Measurements from ENCODE around the gene CENPX. TPM values are rescaled to one million over a fixed set of nuclear protein-coding genes. Genes with fewer than 3 reads are reported as not detected.
"Not testable (repeated sequence)": the region's sequence is repeated elsewhere in the genome, so short reads cannot be mapped to it uniquely, and the experiment has no call there.

Gene CENPX
- total RNA-seq, 2 donors from 2014 or later, result 27.2 to 37.2 TPM

- ATAC-seq, result no peak
- DNase-seq, result no peak
- intact Hi-C loops (cut with DNase I), result no loop called here
Observed at GRCh38 chr17:81994593-81995462, 27.9 kb downstream of the CENPX start.

DNA sequence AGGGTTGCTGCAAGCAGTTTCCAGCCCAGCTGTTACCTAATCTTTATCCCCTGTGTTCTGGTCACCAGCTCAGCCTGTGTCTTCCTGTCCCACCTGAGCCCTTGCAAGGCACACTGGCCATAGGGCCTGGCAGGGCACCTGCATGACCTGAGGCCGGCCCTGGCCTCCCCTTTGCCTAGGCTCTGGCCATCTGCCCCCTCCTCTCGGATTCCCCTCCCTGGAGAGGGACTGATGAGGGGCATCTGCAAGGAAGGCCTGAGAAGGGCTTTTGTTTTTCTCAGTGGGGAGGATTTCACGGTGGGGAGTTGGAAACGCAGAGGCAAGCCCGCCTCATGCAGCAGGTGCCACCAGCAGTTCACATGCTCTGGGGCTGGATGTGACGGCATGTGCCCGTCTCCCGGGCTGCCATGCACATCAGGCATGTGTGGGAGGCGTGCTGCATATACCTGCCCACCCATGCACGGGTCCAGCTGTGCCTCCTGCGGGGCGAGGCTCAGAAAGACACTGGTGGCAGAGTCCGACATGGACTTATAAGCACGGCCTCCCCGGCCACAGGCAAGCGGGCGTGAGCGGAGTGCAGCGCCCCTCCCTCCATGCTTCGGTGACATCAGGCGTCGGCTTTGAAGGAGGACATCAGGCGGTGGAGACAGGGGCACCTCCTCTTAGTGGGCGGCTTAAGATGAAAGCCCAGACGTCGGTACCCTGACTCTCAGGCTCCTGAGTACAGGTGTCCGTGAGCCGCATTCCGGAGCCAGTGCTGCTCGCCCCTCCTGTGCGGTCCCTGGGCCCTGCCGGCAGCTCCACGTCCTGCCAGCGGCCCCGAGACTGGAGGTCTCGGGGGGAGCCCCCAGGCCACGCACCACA lies 28.7 kb downstream of the CENPX start:
- no peak for DNase-seq
- intact Hi-C loops (cut with DNase I), result no loop called here
- no peak for ATAC-seq

- intact Hi-C loops (cut with DNase I), result no loop called here
- peak in 1 of 2 donors; percentile 5 for ATAC-seq
- peak; percentile 20 for DNase-seq
Observed at GRCh38 chr17:81992306-81993102, 30.2 kb downstream of the CENPX start.

- peak; percentile 88 for ATAC-seq
- intact Hi-C loops (cut with DNase I), result no loop called here
- peak; percentile 76 for DNase-seq
Observed at GRCh38 chr17:81991684-81992305, 30.9 kb downstream of the CENPX start.

GRCh38 chr17:81990836-81991683 lies 31.6 kb downstream of the CENPX start:
- intact Hi-C loops (cut with DNase I), result no loop called here

DNA sequence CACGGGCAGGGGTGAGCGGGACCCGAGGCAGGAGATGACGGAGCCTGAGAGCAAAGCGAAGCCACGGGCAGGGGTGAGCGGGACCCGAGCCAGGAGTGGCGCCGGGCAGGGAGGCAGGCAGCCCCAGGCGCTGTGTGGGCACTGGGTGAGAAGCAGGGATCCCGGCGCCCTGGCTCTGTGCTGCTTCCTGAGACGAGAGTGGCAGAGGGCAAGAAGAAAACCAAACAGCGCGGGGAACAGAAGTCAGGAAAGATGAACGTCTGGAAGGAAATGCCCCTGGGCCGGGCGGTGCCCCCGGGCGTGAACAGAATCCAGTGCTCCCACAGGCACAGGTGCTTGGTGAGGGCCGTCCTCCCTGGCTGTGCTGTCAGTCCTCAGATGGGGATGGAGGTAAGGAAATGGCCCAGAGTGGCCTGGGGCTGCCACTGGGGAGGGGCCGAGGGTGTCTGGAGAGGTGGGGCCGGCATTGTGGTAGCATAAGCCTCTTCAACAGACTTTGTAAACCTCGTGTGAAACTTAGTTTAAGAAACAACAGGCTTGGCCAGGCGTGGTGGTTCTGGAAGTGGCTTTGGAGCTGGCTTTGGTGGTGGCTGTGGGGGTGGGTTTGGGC lies 35.4 kb downstream of the CENPX start:
- ATAC-seq (no peak), DNase-seq (no peak)
- intact Hi-C loops (cut with DNase I), result no loop called here

More at GRCh38 chr17:81990836-81991683, 31.6 kb downstream of the CENPX start:
- ATAC-seq, result no peak
- DNase-seq, result no peak

- intact Hi-C loops (cut with DNase I), result no loop called here
- ATAC-seq (no peak), DNase-seq (no peak)
Observed at GRCh38 chr17:81986606-81987005, 36.1 kb downstream of the CENPX start.

DNA sequence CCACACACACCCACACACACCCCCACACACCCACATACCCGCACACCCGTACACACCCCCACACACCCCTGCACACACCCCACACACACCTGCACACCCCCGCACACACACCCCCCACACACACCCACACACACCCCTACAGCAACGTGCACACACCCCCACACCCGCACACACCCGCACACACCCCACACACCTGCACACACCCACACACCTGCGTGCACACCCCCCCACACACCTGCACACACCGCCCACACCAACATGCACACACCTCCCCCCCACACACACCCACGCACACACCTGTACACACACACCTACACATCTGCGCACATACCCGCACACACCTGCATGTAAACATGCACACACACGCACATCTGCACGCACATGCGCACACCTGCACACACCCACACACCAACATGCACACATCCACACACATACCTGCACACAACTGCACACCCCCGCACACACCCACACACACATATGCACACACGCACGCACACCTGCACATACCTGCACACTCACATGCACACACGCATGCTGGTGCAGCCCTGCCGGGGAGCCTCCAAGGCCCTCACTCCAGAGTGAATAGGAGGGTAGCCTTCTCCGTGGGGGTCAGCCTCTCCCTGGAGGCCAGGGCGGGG lies 37.8 kb downstream of the CENPX start:
- DNase-seq, result no peak
- intact Hi-C loops (cut with DNase I), result no loop called here
- ATAC-seq, result no peak

GRCh38 chr17:81983639-81984373 lies 38.9 kb downstream of the CENPX start:
- DNase-seq, result no peak
- intact Hi-C loops (cut with DNase I), result no loop called here
- no peak for ATAC-seq

GRCh38 chr17:81983011-81983638 lies 39.6 kb downstream of the CENPX start:
- intact Hi-C loops (cut with DNase I), result no loop called here
- ATAC-seq, result no peak
- DNase-seq, result no peak

- intact Hi-C loops (cut with DNase I); DNase-seq; ATAC-seq: not testable (repeated sequence)
Observed at GRCh38 chr17:81981511-81981910, 41.2 kb downstream of the CENPX start.

DNA sequence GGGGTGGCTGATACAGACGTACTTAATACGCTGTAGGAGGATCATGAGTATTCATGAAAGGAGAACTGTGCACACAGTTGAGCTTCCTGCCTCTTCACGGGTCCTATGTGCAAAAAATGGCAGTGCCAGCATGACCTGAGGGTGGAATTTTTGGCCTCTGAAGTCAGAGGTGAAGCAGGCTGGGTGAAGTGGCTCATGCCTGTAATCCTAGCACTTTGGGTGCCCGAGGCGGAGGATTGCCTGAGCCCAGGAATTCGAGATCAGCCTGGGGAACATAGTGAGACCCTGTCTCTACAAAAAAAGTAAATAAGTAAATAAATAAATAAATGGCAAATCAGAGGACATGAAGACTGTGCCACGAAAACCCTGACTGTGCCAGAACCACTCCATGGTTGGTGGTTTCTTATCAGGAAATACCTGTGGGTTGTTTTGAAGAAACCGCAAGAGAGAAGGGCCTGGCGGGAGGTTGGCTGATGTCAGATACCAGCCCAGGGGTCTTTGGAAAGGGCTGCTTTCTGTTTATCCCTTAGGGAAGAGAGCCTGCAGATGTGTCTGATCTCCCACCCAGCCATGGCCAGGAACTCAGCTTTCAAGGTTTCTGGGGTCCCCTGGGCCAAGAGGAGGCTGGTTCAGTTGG lies 41.9 kb downstream of the CENPX start:
- ATAC-seq (no peak), DNase-seq (no peak)
- intact Hi-C loops (cut with DNase I), result no loop called here

DNA sequence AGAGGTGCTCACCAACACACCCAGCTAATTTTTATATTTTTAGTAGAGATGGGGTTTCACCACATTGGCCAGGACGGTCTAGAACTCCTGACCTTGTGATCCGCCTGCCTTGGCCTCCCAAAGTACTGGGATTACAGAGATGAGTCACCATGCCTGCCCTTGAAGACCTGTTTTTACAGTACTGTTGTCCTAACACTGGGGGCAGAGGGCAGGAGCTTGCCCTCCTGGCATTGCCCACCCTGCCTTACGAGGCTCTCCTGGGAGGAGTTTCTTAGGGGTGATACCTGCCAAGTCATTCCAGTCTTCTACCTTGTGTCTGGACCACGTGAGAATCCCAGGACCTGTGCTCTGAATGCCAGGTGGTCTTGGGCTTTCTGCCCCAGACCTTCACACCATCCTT lies 42.6 kb downstream of the CENPX start:
- ATAC-seq (no peak), DNase-seq (no peak)
- intact Hi-C loops (cut with DNase I), result no loop called here

GRCh38 chr17:81978524-81979298 lies 44.0 kb downstream of the CENPX start:
- ATAC-seq (no peak), DNase-seq (no peak)
- intact Hi-C loops (cut with DNase I), result no loop called here
